DMS53 treated with DMSO at 0.1 percent for 48 hours (cell line): ENCODE results near the gene KLF18.
"Not testable (repeated sequence)": the region's sequence is repeated elsewhere in the genome, so short reads cannot be mapped to it uniquely, and the experiment has no call there.

Source experiments
- DNase-seq: peaks from one replicate; lab custom pipeline; 2025; ENCODE audit not compliant: unreplicated experiment; lab: John Stamatoyannopoulos, UW

The KLF18 gene

GRCh38 chr1:44141531-44141930 is at the start of gene KLF18:
TSS of gene KLF18 (minus strand) at chr1:44141631. CDS start at chr1:44141631, 0 bp downstream.
- DNase-seq: no peak

GRCh38 chr1:44174630-44175029 is 33.2 kb upstream of the KLF18 start:
- DNase-seq: no peak

GRCh38 chr1:44170281-44170823 is 28.9 kb upstream of the KLF18 start:
- DNase-seq: no peak

- DNase-seq: no peak
These were observed 27.2 kb upstream of the KLF18 start for GRCh38 chr1:44168520-44169098.

GRCh38 chr1:44161546-44161945 is 20.1 kb upstream of the KLF18 start:
- DNase-seq: no peak

GRCh38 chr1:44158871-44159270 is 17.4 kb upstream of the KLF18 start:
- no peak for DNase-seq

GRCh38 chr1:44157903-44158302 is 16.5 kb upstream of the KLF18 start:
- no peak for DNase-seq

GRCh38 chr1:44154049-44154448 is 12.6 kb upstream of the KLF18 start:
- no peak for DNase-seq

- no peak for DNase-seq
These were observed 11.3 kb upstream of the KLF18 start for GRCh38 chr1:44152692-44153091.

- no peak for DNase-seq
These were observed 10.4 kb upstream of the KLF18 start for GRCh38 chr1:44151808-44152207.

GRCh38 chr1:44151332-44151731 is 9.9 kb upstream of the KLF18 start:
- DNase-seq: no peak

GRCh38 chr1:44147582-44147981 is 6.2 kb upstream of the KLF18 start:
- no peak for DNase-seq

GRCh38 chr1:44146536-44147361 is 5.3 kb upstream of the KLF18 start:
- no peak for DNase-seq

GRCh38 chr1:44144962-44145756 is 3.7 kb upstream of the KLF18 start:
- no peak for DNase-seq

GRCh38 chr1:44139565-44139964 is 1.9 kb downstream of the KLF18 start:
- DNase-seq: not testable (repeated sequence)

GRCh38 chr1:44138239-44138638 is 3.2 kb downstream of the KLF18 start:
- no peak for DNase-seq

GRCh38 chr1:44135886-44136285 is 5.5 kb downstream of the KLF18 start:
- DNase-seq: no peak

GRCh38 chr1:44134071-44134920 is 7.1 kb downstream of the KLF18 start:
- no peak for DNase-seq

- DNase-seq: no peak
These were observed 10.0 kb downstream of the KLF18 start for GRCh38 chr1:44131411-44131810.

- no peak for DNase-seq
These were observed 11.6 kb downstream of the KLF18 start for GRCh38 chr1:44129616-44130500.
